BLaER1 treated with 17β-estradiol and CSF1 and Interleukin-3, amounts not matched to agents 10 nM and 100 nM (cell line): ENCODE measurements around the gene VEPH1.

Experiments
- H3K27ac ChIP-seq, 11 experiments: shearing (Covaris generic); formaldehyde crosslinking; 2 replicates each; pipeline ENCODE4 v1.8.1; 2022
- H3K27me3 ChIP-seq, 11 experiments: shearing (Covaris generic); formaldehyde crosslinking; 2 replicates each; pipeline ENCODE4 v1.8.1; 2022
- H3K36me3 ChIP-seq, 11 experiments: shearing (Covaris generic); formaldehyde crosslinking; 2 replicates each; pipeline ENCODE4 v1.8.1; 2022
- H3K4me1 ChIP-seq, 10 experiments: shearing (Covaris generic); formaldehyde crosslinking; 2 replicates each; pipeline ENCODE4 v1.8.1; 2022
- H3K4me2 ChIP-seq, 11 experiments: shearing (Covaris generic); formaldehyde crosslinking; 2 replicates each; pipeline ENCODE4 v1.8.1; 2022
- H3K4me3 ChIP-seq, 10 experiments: shearing (Covaris generic); formaldehyde crosslinking; 2 replicates each; pipeline ENCODE4 v1.8.1; 2022
- H3K9ac ChIP-seq, 11 experiments: shearing (Covaris generic); formaldehyde crosslinking; 2 replicates each; pipeline ENCODE4 v1.8.1; 2022
- H3K9me3 ChIP-seq, 11 experiments: shearing (Covaris generic); formaldehyde crosslinking; replicated peaks in 1 of 11; 2 replicates each; pipeline ENCODE4 v1.8.1; 2022
- H4K20me1 ChIP-seq, 11 experiments: shearing (Covaris generic); formaldehyde crosslinking; 2 replicates each; pipeline ENCODE4 v1.8.1; 2022
- Cebpa-rat ChIP-seq, 11 experiments: shearing (Covaris generic); IDR thresholded peaks; 2 replicates each; pipeline ENCODE4 v1.8.1; 2022

Gene VEPH1

DNA sequence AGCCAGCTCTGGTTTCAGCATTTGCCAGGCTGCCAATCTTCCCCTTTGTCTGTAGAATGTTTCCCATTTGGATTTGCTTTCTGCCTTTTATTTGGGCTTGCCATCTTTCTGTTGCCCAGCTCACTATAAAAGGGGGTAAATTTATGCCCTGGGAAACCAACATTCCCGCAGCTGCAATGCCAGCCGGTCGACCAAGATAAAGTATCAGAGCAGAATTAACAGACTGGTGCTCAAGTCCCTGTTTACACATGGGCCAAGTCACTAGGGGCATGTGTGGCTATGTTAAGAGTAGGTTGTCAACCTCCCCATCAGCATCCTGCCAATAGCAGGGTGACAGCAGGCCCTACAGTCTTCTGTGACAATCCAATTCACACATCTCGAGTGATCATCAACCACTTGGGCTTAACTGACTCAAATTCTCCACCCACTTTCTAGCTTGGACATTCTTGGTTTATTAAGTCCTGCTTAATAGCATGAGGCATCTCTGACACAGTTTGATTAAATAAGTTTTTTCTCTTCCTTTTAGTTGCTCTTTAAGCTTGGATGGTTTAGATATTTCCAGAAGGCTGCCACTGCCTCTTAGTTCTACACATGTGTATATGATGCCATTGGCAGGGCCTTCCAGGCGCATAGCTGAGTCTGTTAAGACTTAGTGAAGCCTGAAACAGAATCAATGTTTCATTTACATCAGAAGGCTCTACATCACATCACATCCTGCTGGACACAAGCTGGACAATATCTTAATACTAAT, 24.1 kb upstream of the VEPH1 start:
- no peak overlapping the region for H3K27ac ChIP-seq
- H3K4me2 ChIP-seq: no peak overlapping the region
- H3K9ac ChIP-seq: no peak overlapping the region
- H4K20me1 ChIP-seq: no peaks in the 10 kb centered on the region
- H3K4me3 ChIP-seq: no peak overlapping the region
- no peaks in the 10 kb centered on the region for H3K27me3 ChIP-seq
- H3K36me3 ChIP-seq: no peaks in the 10 kb centered on the region
- TF ChIP-seq Cebpa-rat (IDR thresholded peaks at IDR 0.05): no peak
- peaks cover 0 to 17% (median 0%) of the 10 kb centered on the region in 10 experiments; a peak in 5 of 20 replicates for H3K4me1 ChIP-seq
- H3K9me3 ChIP-seq: no peaks in the 10 kb centered on the region

DNA sequence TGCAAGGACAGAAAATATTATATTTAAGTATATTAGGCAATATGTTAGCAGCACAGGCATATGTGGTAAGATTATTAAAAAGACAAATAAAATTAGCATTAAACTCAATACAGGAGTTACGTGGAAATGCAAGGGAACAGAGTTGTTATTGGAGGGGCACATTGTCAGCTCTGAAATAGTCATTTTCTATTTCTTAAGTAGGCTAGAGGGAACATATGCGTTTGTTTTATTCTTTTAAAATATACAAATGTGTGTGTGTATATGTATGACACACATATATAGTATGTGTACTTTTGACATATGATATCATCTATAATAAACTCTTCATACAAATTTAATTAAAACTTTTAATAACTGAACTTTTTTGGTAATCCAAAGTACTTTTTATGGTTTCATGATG, 22.8 kb upstream of the VEPH1 start:
- H3K9ac ChIP-seq: no peak overlapping the region
- H3K27me3 ChIP-seq: no peaks in the 10 kb centered on the region
- no peak overlapping the region for H3K4me2 ChIP-seq
- H3K36me3 ChIP-seq: no peaks in the 10 kb centered on the region
- no peak for TF ChIP-seq Cebpa-rat (IDR thresholded peaks at IDR 0.05)
- no peaks in the 10 kb centered on the region for H3K9me3 ChIP-seq
- no peaks in the 10 kb centered on the region for H4K20me1 ChIP-seq
- H3K4me3 ChIP-seq: no peak overlapping the region
- no peak overlapping the region for H3K27ac ChIP-seq
- peaks cover 0 to 15% (median 0%) of the 10 kb centered on the region in 10 experiments; a peak in 5 of 20 replicates for H3K4me1 ChIP-seq

GRCh38 chr3:157523814-157524213, 20.6 kb upstream of the VEPH1 start:
- Histone ChIP-seq H3K9ac (no peak overlapping the region), H3K36me3 (no peaks in the 10 kb centered on the region), H3K4me2 (no peak overlapping the region), H3K27ac (no peak overlapping the region), H4K20me1 (no peaks in the 10 kb centered on the region), H3K9me3 (peaks cover 0 to 2% (median 0%) of the 10 kb centered on the region in 11 experiments; a peak in 2 of 22 replicates), H3K27me3 (no peaks in the 10 kb centered on the region), H3K4me3 (no peak overlapping the region), H3K4me1 (no peaks in the 10 kb centered on the region)
- no peak for TF ChIP-seq Cebpa-rat (IDR thresholded peaks at IDR 0.05)

DNA sequence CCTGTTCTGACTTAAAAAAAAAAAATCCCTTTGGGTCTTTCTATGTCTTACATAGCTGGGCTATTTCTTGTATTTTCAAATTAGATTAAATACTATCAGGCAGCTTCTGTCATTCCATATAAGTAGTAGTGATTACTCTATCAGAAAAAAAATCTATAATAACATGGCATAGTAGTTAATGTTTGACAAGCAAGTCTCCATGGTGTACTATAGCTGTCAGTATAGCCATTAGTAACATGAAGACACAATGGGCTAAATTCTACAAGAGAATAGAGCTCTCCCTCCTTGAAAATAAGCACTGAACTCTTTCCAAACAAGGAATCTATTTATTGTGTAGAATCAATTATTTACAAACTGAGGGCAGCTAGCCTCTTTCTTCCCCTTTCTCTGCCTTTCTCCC, 19.4 kb upstream of the VEPH1 start:
- no peak overlapping the region for H3K4me3 ChIP-seq
- H4K20me1 ChIP-seq: no peaks in the 10 kb centered on the region
- peaks cover 0 to 3% (median 0%) of the 10 kb centered on the region in 11 experiments; a peak in 2 of 22 replicates for H3K9me3 ChIP-seq
- no peak overlapping the region for H3K4me2 ChIP-seq
- no peaks in the 10 kb centered on the region for H3K4me1 ChIP-seq
- H3K27ac ChIP-seq: no peak overlapping the region
- no peaks in the 10 kb centered on the region for H3K27me3 ChIP-seq
- no peaks in the 10 kb centered on the region for H3K36me3 ChIP-seq
- H3K9ac ChIP-seq: no peak overlapping the region
- TF ChIP-seq Cebpa-rat (IDR thresholded peaks at IDR 0.05): no peak

GRCh38 chr3:157520485-157521150, 17.4 kb upstream of the VEPH1 start:
- H3K4me1 ChIP-seq: peaks cover 0 to 4% (median 0%) of the 10 kb centered on the region in 10 experiments; a peak in 1 of 20 replicates
- H3K36me3 ChIP-seq: no peaks in the 10 kb centered on the region
- H3K27ac ChIP-seq: no peak overlapping the region
- peaks cover 0 to 3% (median 0%) of the 10 kb centered on the region in 11 experiments; a peak in 2 of 22 replicates for H3K9me3 ChIP-seq
- no peak for TF ChIP-seq Cebpa-rat (IDR thresholded peaks at IDR 0.05)
- no peak overlapping the region for H3K9ac ChIP-seq
- no peak overlapping the region for H3K4me2 ChIP-seq
- no peaks in the 10 kb centered on the region for H4K20me1 ChIP-seq
- H3K4me3 ChIP-seq: no peak overlapping the region
- no peaks in the 10 kb centered on the region for H3K27me3 ChIP-seq

DNA sequence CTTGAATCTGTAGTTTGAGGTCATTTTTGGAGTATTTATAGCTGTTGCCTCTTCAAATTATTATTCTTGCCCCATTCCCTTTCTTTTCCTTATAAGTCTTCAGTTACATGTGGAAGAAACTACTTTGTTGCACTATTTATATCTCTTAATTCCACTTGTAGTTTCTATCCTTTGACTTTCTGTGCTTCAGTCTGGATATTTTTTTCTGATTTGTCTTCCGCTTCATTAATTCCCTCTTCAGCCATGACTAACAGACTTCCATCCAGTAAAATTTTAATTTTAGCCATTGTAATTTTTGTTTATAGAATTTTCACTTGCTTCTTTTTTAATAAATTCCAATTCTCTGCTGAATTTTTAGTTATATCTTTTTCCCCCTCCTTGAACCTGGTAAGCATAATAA, 15.7 kb upstream of the VEPH1 start:
- Histone ChIP-seq H4K20me1 (no peaks in the 10 kb centered on the region), H3K9ac (no peak overlapping the region), H3K27me3 (no peaks in the 10 kb centered on the region), H3K4me3 (no peak overlapping the region), H3K4me2 (no peak overlapping the region), H3K27ac (no peak overlapping the region), H3K4me1 (peaks cover 0 to 4% (median 0%) of the 10 kb centered on the region in 10 experiments; a peak in 1 of 20 replicates), H3K9me3 (peaks cover 0 to 3% (median 0%) of the 10 kb centered on the region in 11 experiments; a peak in 2 of 22 replicates), H3K36me3 (no peaks in the 10 kb centered on the region)
- no peak for TF ChIP-seq Cebpa-rat (IDR thresholded peaks at IDR 0.05)

DNA sequence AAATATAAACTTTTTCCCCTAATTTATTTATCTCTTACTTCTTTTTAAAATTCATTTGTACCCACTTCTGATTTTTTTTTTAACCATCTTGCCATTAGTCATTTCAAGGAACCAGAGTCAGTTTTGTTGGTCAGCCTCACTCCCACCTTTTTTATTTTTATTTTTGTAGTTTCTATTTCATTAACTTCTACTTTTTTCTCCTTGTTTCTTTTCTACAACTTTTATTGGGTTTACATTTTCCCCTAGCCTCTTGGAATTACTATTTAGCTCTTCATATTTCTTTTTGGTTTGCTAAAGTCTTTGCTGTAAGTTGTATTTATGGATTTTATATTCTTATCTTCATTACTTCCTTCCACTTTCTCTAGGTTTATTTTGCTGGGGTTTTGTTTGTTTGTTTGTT, 13.7 kb upstream of the VEPH1 start:
- Histone ChIP-seq H3K4me2 (no peak overlapping the region), H4K20me1 (no peaks in the 10 kb centered on the region), H3K27me3 (no peaks in the 10 kb centered on the region), H3K4me1 (peaks cover 0 to 4% (median 0%) of the 10 kb centered on the region in 10 experiments; a peak in 1 of 20 replicates), H3K9ac (no peak overlapping the region), H3K9me3 (peaks cover 0 to 3% (median 0%) of the 10 kb centered on the region in 11 experiments; a peak in 2 of 22 replicates), H3K4me3 (no peak overlapping the region), H3K36me3 (no peaks in the 10 kb centered on the region), H3K27ac (no peak overlapping the region)
- no peak for TF ChIP-seq Cebpa-rat (IDR thresholded peaks at IDR 0.05)

GRCh38 chr3:157515398-157515797, 12.2 kb upstream of the VEPH1 start:
- TF ChIP-seq Cebpa-rat (IDR thresholded peaks at IDR 0.05): no peak
- no peaks in the 10 kb centered on the region for H3K36me3 ChIP-seq
- peaks cover 0 to 4% (median 0%) of the 10 kb centered on the region in 10 experiments; a peak in 1 of 20 replicates for H3K4me1 ChIP-seq
- no peak overlapping the region for H3K4me2 ChIP-seq
- peaks cover 0 to 3% (median 0%) of the 10 kb centered on the region in 11 experiments; a peak in 2 of 22 replicates for H3K9me3 ChIP-seq
- no peak overlapping the region for H3K9ac ChIP-seq
- H4K20me1 ChIP-seq: no peaks in the 10 kb centered on the region
- no peaks in the 10 kb centered on the region for H3K27me3 ChIP-seq
- H3K4me3 ChIP-seq: no peak overlapping the region
- H3K27ac ChIP-seq: no peak overlapping the region

GRCh38 chr3:157514371-157514895, 11.2 kb upstream of the VEPH1 start:
- peaks cover 0 to 3% (median 0%) of the 10 kb centered on the region in 11 experiments; a peak in 2 of 22 replicates for H3K9me3 ChIP-seq
- peaks cover 0 to 4% (median 0%) of the 10 kb centered on the region in 10 experiments; a peak in 1 of 20 replicates for H3K4me1 ChIP-seq
- no peak overlapping the region for H3K9ac ChIP-seq
- H3K27me3 ChIP-seq: no peaks in the 10 kb centered on the region
- no peak overlapping the region for H3K27ac ChIP-seq
- TF ChIP-seq Cebpa-rat (IDR thresholded peaks at IDR 0.05): no peak
- H3K4me3 ChIP-seq: no peak overlapping the region
- H3K4me2 ChIP-seq: no peak overlapping the region
- H3K36me3 ChIP-seq: no peaks in the 10 kb centered on the region
- no peaks in the 10 kb centered on the region for H4K20me1 ChIP-seq
